ENCODE results near the gene PUM2. TPM values are rescaled to one million over a fixed set of nuclear protein-coding genes. Genes with fewer than 3 reads are reported as not detected.

The PUM2 gene
- total and polyA plus RNA-seq, 9 donors: 40.3 to 148 (median 95.9) TPM

- TF ChIP-seq EP300 (IDR thresholded peaks at IDR 0.05) (no peak), CTCF (IDR thresholded peaks at IDR 0.05) (no peak), POLR2A (IDR thresholded peaks at IDR 0.05) (no peak)
- intact Hi-C loops (cut with DNase I): no loop called here
- H3K4me3 ChIP-seq: no peak overlapping the region
- DNase-seq: no peak
- no peaks in the 10 kb centered on the region for H3K9me3 ChIP-seq
- no peaks in the 10 kb centered on the region for H3K36me3 ChIP-seq
- no peak overlapping the region for H3K27ac ChIP-seq
- WGBS, 3 donors: 90 to 93% (median 93%) methylated on average over 20 of the region's 20 CpGs
- H3K4me1 ChIP-seq (ENCODE audit: insufficient read depth): peaks cover under 1% of the 10 kb centered on the region
- no peaks in the 10 kb centered on the region for H3K27me3 ChIP-seq
Observed at GRCh38 chr2:20218331-20219320, 132.0 kb downstream of the PUM2 start.

- WGBS, 3 donors: 94 to 97% (median 95%) methylated on average over 20 to 21 of the region's 21 CpGs
- no peak overlapping the region for H3K4me3 ChIP-seq
- DNase-seq: no peak
Observed at GRCh38 chr2:20217041-20217970, 133.3 kb downstream of the PUM2 start.

GRCh38 chr2:20216130-20217025 is 134.3 kb downstream of the PUM2 start:
- Histone ChIP-seq H3K4me1 (ENCODE audit: insufficient read depth) (peaks cover 11% of the 10 kb centered on the region), H3K36me3 (no peaks in the 10 kb centered on the region), H3K27ac (no peak overlapping the region), H3K27me3 (no peaks in the 10 kb centered on the region), H3K4me3 (no peak overlapping the region), H3K9me3 (no peaks in the 10 kb centered on the region)
- WGBS, 3 donors: 86 to 91% (median 90%) methylated on average over 21 to 22 of the region's 22 CpGs
- DNase-seq: no peak
- intact Hi-C loops (cut with DNase I): no loop called here
- no peak for TF ChIP-seq EP300 (IDR thresholded peaks at IDR 0.05)
- no peak for TF ChIP-seq CTCF (IDR thresholded peaks at IDR 0.05)

More at GRCh38 chr2:20217041-20217970, 133.3 kb downstream of the PUM2 start:
- TF ChIP-seq CTCF (IDR thresholded peaks at IDR 0.05) (no peak), POLR2A (IDR thresholded peaks at IDR 0.05) (no peak), EP300 (IDR thresholded peaks at IDR 0.05) (no peak)
- no peaks in the 10 kb centered on the region for H3K27me3 ChIP-seq
- H3K36me3 ChIP-seq: no peaks in the 10 kb centered on the region
- intact Hi-C loops (cut with DNase I): no loop called here
- H3K9me3 ChIP-seq: no peaks in the 10 kb centered on the region
- H3K27ac ChIP-seq: no peak overlapping the region
- peaks cover 11% of the 10 kb centered on the region for H3K4me1 ChIP-seq (ENCODE audit: insufficient read depth)
